ENCODE data around the gene KANSL1.

DNA sequence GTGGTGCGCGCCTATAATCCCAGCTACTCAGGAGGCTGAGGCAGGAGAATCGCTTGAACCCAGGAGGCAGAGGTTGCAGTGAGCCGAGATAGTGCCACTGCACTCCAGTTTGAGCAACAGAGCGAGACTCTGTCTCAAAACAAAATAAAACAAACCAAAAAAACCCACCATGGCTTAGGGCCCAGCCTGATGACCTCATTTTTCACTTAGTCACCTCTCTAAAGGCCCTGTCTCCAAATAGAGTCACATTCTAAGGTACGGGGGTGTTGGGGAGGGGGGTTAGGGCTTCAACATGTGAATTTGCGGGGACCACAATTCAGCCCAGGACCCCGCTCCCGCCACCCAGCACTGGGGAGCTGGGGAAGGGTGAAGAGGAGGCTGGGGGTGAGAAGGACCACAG, 195.6 kb downstream of the KANSL1 start:
- TF ChIP-seq CTCF (conservative IDR thresholded peaks at IDR 0.05 in 1 of 2, IDR thresholded peaks at IDR 0.05 in 1 of 2; ENCODE audit: extremely low read depth in 1 of 2, insufficient read depth in 1 of 2, low read depth in 1 of 2, low read length in 2 of 2) (no peak), EZH2 (IDR thresholded peaks at IDR 0.05; ENCODE audit: borderline replicate concordance, low read length) (no peak)
